NCI-H524 treated with DMSO at 0.1 percent for 48 hours (cell line): ENCODE results near the gene PAF1.

ENCODE experiments used
- DNase-seq: peaks from one replicate; lab custom pipeline; 2025; lab: John Stamatoyannopoulos, UW

Gene PAF1

GRCh38 chr19:39405261-39405957, 14.5 kb upstream of the PAF1 start:
- no peak for DNase-seq

- peak; percentile 61 for DNase-seq
Observed at GRCh38 chr19:39403331-39404312, 12.7 kb upstream of the PAF1 start.

GRCh38 chr19:39402346-39403300, 11.7 kb upstream of the PAF1 start:
- no peak for DNase-seq

DNA sequence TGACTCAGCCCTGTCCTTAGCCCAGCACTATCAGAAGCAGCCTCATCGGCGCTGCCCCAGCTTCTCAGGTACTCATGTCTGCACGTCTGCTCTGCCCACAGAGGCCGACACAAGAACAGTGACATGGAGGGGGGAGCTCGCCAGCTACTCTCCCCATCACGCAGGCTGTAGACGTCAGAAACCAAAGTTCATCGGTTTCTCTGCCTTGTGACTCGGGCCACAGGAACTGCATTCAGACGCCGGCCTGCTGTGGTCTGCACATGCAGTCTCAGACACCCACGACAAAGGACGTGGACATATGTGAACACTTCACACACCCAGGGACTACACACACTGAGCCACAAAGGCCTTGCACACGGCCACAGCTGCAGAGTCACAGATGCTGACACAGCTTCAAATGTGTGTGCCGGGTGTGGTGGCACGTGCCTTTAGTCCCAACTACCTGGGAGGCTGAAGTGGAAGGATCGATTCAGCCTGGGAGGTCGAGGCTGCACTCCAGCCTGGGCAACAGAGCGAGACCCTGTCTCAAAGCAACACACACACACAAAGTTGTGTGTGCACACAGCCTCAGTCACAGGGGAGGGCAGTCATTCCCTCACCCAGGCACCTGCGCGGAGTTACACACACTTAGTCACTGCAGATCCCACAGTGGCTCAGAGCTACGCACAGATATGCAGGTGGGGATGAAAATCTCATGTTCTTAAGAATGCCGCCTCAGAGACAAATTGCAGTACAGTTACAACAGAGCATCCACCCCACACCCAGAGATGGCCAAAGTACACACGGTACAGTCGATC, 10.8 kb upstream of the PAF1 start:
- DNase-seq: no peak

GRCh38 chr19:39401070-39401548, 10.2 kb upstream of the PAF1 start:
- no peak for DNase-seq

GRCh38 chr19:39400061-39400460, 9.2 kb upstream of the PAF1 start:
- DNase-seq: no peak

- DNase-seq: no peak
Observed at GRCh38 chr19:39399668-39400050, 8.8 kb upstream of the PAF1 start.

DNA sequence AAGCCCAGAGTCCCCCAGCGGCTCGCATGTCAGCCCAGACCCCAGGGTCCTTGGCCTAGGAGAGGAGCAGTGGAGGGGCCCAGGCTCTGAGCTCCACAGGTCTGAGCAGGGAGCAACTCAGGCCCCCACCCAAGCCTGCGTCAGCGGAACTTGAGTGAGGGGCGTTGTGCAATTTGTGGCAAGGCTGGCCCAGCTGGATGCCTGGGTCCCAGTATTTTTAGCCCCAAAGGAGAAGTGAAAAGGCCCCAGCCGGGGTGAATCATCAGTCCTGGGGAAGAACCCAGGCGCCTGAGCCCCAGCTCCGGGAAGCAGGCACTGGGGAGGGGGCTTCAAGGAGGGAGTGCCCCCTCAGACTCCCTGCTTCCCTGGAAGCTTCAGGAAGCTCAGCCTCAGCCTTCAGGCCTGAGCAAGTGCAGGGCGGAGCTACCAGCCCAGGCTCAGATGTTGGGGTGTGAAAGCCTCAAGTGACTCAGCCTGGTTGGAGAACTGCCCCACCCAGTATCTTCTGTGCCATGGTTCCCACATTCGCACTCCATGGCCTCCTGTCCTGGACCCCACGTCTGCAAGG, 7.5 kb upstream of the PAF1 start:
- no peak for DNase-seq

DNA sequence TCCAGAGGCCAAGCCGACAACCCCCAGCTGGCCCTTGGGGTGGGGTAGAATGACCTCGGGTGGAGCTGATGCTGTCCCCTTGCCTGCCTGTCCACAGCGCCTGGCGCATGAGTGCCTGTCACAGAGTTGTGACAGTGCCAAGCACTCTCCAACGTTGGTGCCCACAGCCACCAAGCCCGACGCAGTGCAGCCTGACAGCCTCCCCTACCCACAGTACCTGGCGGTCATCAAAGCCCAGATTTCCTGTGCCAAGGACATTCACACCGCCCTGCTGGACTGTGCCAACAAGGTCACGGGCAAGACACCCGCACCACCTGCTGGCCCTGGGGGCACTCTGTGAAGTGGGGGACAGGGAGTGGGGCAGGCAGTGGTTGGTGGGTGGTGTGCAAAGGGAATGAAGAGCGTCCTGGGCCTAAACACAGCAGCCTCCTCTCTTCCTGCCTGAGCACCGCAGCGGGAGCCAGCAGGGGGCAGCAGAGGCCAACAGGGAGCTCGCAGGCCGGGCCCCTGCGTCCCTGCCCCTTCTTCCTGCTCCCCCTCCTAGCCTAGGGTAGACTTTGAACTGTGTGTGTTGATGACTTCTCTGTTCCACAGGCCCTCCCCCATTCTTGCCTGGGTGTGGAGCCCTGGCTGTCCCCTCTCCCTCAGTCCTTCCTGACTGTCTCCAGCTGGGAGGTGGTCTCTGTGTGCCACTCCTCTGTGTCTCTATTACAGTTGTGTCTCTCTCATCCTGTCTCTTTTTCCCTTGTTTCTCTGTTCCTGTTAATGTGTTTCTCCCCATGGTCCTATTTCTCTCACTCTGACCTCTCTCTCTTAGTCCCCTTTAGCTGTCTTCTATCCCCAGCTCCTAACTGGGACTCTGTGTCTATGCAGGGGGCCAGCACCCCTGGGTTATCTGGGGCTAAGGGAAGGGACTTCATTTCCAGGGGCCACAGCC, 6.7 kb upstream of the PAF1 start:
- no peak for DNase-seq

GRCh38 chr19:39390451-39390750, 505 bp downstream of the PAF1 start:
- DNase-seq: no peak

- DNase-seq: no peak
Observed at GRCh38 chr19:39389631-39390414, 1.1 kb downstream of the PAF1 start.

DNA sequence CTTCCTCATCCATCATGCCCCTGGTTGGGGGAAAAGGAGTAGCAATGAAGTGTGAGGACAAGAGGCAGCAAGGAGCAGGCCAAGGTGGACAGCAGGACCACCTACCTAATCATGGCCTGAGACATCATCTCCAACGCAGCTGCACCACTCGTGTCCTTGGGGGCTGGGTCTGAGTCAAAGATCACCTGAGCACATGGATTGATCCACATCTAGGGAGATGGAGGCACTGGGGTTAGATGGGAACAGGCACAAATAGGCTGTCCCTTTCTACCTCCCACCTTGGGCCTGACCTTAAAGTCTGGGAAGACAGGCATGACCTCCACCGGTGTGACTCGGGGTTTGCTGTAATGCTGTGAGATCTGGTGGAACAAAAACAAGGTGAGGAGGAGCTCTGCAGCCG, 2.2 kb downstream of the PAF1 start:
- no peak for DNase-seq

GRCh38 chr19:39386557-39386956, 4.3 kb downstream of the PAF1 start:
- no peak for DNase-seq

- no peak for DNase-seq
Observed at GRCh38 chr19:39385629-39386411, 5.1 kb downstream of the PAF1 start.

- no peak for DNase-seq
Observed at GRCh38 chr19:39384839-39385568, 5.9 kb downstream of the PAF1 start.

DNA sequence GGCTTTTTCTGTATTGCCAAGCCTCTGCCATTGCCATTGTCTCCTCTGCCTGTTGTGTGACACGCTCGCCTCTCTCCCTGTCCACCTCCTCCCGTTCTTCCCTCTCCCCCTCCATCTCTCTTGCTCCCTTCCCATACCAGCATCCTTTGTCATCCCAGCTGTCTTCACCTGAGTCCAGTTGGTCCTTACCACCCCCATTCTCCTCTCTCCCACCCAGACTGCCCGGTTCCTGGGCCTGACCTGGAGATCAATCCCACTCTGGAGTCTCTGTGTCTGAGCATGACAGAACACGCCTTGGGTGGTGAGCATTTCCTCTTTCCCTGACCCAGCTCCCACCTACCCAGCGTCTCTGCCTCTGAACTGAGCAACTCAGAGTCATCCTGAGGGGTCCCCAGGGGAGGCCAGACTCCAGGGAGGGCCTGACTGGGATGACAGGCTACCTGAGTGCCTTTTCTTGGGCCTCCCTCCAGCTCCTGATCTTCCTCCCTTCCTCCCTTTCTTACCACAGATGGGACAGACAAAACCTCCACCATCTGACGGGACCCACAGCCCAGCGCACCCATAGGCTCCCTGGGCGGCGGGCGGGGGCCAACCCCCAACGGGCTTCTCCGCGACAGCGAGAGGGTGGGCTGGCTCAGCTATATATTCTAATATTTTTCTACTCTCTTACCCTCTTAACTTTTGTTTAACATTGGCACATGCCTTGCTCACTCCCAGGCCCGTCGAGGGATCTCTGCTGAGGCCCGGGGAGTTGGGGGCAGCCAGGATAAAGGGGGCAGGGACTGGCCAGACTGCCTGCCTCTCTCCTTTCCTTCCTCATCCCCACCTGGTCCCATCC, 7.7 kb downstream of the PAF1 start:
- DNase-seq: no peak
